ENCODE measurements around the gene XRN2. TPM values are rescaled to one million over a fixed set of nuclear protein-coding genes. Genes with fewer than 3 reads are reported as not detected.

Gene XRN2
- total RNA-seq, 4 donors from 2014 or later = 25.2 to 61.2 (median 47.1) TPM

DNA sequence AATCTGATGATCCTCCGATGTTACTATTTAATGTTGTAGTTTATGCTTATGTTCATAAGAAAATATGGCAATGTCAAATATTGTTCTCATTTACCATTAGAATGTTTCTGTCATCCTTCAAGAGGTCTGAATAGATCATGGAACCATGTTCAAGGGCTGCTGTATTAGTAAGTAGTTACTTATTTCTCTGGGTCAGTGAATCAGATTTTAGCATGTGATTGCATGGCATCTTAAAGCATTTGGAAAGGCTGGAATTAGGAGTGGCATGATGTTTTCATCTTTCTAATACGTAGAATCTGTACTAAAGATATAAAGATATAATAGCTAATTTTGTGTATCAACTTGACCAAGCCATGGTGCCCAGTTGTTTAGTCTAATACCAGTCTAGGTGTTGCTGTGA is 134.7 kb downstream of the XRN2 start:
- DNase-seq = no peak
- Histone ChIP-seq H3K4me3 (no peak overlapping the region), H3K9me3 (no peaks in the 10 kb centered on the region), H3K27me3 (peaks cover 0 to 20% (median 0%) of the 10 kb centered on the region in 4 donors), H3K27ac (no peak overlapping the region), H3K36me3 (no peaks in the 10 kb centered on the region), H3K4me1 (no peaks in the 10 kb centered on the region)
- intact Hi-C loops (cut with DNase I) = no loop called here
- TF ChIP-seq POLR2A (IDR thresholded peaks at IDR 0.05) = no peak
- TF ChIP-seq, protein P1, sequence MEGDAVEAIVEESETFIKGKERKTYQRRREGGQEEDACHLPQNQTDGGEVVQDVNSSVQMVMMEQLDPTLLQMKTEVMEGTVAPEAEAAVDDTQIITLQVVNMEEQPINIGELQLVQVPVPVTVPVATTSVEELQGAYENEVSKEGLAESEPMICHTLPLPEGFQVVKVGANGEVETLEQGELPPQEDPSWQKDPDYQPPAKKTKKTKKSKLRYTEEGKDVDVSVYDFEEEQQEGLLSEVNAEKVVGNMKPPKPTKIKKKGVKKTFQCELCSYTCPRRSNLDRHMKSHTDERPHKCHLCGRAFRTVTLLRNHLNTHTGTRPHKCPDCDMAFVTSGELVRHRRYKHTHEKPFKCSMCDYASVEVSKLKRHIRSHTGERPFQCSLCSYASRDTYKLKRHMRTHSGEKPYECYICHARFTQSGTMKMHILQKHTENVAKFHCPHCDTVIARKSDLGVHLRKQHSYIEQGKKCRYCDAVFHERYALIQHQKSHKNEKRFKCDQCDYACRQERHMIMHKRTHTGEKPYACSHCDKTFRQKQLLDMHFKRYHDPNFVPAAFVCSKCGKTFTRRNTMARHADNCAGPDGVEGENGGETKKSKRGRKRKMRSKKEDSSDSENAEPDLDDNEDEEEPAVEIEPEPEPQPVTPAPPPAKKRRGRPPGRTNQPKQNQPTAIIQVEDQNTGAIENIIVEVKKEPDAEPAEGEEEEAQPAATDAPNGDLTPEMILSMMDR (IDR thresholded peaks at IDR 0.05) = no peak
- WGBS, 2 donors = 81 to 95% methylated on average over 2 of the region's 2 CpGs

Small RNA genes within 50 kb of the gene (small RNA-seq; reads per million reads assigned to genes)
- 0 to 0.07 (median 0) reads per million in 4 donors for gene RN7SKP140

Other genes starting within 250 kb of the XRN2 start
- gene LINC00237, start 197.0 kb upstream of the XRN2 start, total RNA-seq = not detected
- 10 to 100 TPM in 1 of 4 donors, 1 to 10 TPM in 3; 2.2 to 15.3 (median 9.1) TPM for gene KIZ, start 177.2 kb upstream of the XRN2 start, total RNA-seq
- not detected for gene NKX2-4, start 94.2 kb downstream of the XRN2 start, total RNA-seq
- not detected for gene NKX2-2, start 210.7 kb downstream of the XRN2 start, total RNA-seq

Data from esophagus squamous epithelium (tissue), 5 donors.